GM19025 (cell line): Measurements from ENCODE around the gene DCST1.
"Not testable (repeated sequence)": the region's sequence is repeated elsewhere in the genome, so short reads cannot be mapped to it uniquely, and the experiment has no call there.

Source experiments
- ATAC-seq: cut with Tn5 transposase; IDR thresholded peaks from one replicate; pipeline ENCODE4 v1.9.1; 2021; ENCODE audit warnings: mild to moderate bottlenecking, low read depth, moderate library complexity; ENCODE audit not compliant: unreplicated experiment

Gene DCST1, protein sequence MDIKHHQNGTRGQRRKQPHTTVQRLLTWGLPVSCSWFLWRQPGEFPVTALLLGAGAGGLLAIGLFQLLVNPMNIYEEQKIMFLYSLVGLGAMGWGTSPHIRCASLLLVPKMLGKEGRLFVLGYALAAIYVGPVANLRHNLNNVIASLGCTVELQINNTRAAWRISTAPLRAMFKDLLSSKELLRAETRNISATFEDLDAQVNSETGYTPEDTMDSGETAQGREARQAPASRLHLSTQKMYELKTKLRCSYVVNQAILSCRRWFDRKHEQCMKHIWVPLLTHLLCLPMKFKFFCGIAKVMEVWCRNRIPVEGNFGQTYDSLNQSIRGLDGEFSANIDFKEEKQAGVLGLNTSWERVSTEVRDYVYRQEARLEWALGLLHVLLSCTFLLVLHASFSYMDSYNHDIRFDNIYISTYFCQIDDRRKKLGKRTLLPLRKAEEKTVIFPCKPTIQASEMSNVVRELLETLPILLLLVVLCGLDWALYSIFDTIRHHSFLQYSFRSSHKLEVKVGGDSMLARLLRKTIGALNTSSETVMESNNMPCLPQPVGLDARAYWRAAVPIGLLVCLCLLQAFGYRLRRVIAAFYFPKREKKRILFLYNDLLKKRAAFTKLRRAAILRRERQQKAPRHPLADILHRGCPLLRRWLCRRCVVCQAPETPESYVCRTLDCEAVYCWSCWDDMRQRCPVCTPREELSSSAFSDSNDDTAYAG

DNA sequence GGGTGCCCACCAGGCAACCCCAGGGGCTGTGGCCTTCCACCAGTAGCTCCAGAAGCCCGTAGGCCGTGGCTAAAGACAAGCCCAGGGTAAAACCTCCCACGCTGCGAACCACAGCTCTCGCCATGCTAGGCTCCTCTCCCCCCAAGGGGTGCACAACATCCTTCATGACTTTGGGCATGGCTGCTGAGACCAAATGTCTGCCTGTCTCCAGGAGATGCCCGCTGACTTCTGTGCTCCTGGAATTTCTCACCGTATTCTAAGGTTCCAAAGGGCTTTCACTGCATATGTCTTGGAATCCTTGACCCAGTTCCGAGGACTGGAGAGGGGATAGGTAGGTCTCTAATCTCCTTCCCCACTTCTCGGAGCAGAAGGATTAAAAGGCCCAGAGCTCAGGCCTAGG, at the start of gene DCST1, which contains the start of gene DCST2:
TSS of gene DCST1 (plus strand) at position 301 of the 400 bp plus-strand sequence. CDS start 213 bp downstream, outside the sequence.
TSS of gene DCST2 (minus strand) at position 258 of the 400 bp plus-strand sequence. CDS start at position 178, 80 bp downstream.
- ATAC-seq: no peak

DNA sequence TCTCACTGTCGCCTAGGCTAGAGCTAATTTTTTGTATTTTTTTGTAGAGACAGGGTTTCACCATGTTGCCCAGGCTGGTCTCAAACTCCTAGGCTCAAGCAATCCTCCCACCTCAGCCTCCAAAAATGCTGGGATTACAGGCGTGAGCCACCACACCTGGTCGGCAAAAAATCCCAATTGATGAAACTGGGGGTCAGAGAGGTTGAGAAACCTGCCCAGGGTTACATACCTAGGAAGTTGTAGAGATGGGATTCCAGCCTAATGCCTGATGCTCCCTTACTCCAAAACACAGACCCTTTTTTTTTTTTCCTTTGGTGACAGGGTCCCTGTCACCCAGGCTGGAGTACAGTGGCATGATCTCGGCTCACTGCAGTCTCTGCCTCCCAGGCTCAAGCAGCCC, 46.9 kb upstream of the DCST1 start:
- not testable (repeated sequence) for ATAC-seq

DNA sequence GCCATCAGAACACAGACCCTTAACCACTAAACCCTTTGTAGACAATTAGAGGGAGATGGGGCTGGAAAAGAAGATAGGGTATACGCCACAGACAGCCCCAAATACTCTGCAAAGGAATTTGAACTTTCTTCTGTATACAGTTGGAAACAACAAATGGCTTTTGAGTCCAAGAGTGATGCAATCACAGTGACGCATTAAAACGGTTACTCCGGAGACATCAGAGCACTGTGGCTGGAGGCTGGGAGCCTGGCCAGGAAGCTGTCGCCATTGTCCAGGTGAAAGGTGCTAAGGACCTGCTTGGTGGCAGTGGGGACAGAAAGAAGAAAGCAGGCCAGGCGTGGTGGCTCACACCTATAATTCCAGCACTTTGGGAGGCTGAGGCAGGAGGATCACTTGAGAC, 46.3 kb upstream of the DCST1 start:
- no peak for ATAC-seq

DNA sequence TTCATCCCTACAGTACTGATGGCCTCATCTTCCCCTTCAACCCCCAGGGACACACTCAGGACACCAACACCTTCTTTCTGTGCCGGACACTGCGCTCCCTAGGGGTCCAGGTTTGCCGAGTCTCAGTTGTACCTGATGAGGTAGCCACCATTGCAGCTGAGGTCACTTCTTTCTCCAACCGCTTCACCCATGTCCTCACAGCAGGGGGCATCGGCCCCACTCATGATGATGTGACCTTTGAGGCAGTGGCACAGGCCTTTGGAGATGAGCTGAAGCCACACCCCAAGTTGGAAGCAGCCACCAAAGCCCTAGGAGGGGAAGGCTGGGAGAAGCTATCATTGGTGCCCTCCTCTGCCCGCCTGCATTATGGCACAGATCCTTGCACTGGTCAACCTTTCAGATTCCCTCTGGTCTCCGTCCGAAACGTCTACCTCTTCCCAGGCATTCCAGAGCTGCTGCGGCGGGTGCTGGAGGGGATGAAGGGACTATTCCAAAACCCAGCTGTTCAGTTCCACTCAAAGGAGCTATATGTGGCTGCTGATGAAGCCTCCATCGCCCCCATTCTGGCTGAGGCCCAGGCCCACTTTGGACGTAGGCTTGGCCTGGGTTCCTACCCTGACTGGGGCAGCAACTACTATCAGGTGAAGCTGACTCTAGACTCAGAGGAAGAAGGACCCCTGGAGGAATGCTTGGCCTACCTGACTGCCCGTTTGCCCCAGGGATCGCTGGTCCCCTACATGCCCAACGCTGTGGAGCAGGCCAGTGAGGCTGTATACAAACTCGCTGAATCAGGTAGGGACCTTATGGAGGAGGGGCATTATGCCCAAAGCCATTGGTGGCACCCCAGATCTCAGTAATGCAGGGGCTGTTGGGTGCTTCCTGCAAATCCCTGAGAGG, 45.3 kb upstream of the DCST1 start:
- ATAC-seq: no peak

DNA sequence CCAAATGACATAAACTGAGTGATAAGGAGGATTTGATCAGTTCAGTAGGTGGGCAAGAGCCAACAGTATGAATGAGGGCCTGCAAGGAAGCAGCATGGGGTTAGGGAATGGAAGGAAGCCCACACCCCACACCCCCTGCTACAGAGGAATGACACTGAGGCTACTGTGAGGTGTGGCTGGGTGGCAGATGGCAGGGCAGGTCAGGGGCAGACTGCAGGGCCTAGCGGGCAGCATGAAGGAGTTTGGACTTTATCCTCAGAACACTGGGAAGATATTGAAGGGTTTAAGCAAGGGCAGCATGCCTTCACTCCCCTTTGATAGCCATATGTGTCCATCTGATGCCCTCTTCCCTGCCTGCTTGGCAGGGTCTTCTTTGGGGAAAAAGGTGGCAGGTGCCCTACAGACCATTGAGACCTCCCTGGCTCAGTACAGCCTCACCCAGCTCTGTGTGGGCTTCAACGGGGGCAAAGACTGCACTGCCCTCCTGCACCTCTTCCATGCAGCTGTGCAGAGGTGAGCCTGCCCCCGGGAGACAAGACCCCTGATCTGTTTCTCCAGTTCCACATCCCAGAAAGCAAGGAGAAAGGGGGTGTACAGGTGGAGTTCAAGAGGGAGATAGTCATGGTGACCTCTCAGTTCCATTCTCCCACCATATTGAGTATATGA, 44.3 kb upstream of the DCST1 start:
- ATAC-seq: no peak

DNA sequence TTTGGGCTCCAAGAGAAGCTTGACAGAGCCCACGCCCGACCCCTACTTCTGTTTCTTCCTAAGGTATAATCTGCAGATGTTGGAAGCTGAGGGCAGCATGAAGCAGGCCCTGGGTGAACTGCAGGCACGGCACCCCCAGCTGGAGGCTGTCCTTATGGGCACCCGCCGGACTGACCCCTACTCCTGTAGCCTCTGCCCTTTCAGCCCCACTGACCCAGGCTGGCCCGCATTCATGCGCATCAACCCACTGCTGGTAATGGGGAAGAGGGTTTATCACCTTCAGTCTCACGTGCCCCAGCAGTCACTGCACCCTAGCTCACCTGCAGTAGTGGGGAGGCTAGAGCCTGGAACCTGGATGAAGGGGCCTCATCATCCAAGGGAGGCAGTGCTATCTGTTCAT, 43.3 kb upstream of the DCST1 start:
- ATAC-seq: no peak

DNA sequence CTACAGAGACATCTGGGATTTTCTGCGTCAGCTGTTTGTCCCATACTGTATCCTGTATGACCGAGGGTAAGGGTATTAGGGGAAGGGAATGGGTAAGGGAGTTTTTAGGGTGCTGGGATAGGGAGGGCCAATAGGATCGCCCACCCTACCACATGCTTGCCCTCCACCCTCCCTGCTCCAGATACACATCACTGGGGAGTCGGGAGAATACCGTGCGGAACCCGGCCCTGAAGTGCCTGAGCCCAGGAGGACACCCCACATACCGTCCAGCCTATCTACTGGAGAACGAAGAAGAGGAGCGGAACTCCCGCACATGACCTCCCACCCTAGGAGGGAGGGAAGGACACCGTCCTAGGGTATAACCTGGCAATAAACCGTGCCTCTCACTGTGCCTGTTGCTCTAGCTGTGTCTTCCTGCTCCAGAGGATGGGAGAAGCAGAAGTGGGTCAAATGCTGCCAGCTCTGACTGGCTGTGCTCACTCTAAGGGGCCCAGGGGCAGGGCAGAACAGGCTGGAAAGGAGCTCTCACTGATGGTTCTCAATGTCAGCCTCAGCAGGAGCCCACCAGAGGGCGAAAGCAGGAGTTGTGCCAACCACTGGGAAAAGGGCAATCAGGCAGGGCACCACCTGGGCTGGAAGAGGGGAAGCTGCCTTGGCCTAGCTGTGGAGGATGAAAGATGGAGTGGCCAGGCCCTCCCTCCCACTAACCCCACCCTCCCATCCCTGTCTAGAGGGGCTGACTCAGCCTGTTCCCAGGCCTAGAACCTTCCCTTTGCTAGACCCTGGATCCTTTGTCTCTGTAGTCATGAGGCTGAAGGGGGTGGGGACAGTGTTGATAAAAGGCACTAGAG, 40.7 kb upstream of the DCST1 start:
- no peak for ATAC-seq

DNA sequence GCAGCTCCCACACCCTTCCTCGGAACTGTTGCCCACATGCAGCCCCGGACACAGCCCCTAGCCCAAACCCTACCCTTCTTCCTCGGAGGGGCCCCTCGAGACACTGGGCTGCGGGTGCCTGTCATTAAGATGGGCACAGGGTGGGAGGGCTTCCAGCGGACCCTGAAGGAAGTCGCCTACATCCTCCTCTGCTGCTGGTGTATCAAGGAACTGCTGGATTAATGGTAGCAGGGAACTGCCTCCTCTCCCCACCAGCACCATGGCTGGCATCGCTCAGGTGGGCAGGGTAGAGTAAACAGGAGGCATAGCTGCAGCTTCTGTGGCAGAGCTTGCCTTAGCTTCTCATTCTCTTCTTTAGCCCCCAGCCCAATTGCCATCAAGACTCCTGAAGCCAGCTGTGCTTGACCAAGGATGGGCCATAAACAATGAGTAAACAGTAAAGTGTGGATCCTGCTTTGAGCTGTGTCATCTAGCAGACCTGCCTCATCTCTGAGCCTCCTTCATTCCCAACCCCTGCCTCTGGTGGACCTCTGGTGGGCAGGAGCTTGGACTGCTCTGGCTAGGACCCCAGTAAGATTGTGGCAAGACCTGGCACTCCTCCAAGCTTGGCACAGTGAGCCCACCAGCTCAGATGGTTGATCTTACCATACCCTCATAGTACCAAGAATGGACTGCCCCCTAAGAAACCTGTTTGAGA, 39.9 kb upstream of the DCST1 start, which contains the start of gene LENEP:
TSS of gene LENEP (plus strand) at position 15 of the 697 bp plus-strand sequence. CDS start at position 37, 22 bp downstream.
- ATAC-seq: no peak

DNA sequence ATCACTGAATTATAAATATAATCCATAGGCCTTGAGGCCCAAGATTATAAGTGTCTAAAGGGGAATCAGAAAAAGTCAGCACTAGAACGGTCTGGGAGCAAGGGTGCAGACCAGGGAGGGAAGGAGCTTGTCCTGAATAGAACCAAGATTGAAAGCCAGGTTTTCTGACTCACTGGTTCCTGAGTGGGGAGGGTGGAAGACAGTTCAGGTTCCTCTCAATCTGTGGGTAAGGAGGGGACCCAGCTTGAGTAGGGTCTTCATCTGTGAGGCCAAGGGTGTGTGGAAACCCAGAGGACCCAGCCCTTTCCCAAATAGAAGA, 39.4 kb upstream of the DCST1 start:
- no peak for ATAC-seq

DNA sequence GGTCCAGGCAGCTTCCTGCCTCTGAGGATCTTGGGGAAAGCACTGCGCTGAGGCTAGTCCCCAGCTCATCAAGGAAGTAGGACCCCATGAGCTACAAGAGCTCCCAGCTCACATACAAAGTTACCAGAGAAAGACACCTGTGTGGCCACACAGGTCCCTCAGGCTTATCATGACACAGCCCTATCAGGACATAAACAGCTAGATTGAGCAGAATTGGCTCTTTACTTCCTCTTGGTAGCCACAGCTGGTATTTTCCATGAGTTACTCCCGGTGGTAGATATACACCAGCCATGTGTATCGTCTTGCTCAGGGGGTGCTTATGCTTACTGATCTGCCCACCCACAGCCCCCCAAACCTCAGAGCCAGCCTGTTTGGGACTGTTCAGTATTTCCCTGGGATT, 39.0 kb upstream of the DCST1 start:
- no peak for ATAC-seq

DNA sequence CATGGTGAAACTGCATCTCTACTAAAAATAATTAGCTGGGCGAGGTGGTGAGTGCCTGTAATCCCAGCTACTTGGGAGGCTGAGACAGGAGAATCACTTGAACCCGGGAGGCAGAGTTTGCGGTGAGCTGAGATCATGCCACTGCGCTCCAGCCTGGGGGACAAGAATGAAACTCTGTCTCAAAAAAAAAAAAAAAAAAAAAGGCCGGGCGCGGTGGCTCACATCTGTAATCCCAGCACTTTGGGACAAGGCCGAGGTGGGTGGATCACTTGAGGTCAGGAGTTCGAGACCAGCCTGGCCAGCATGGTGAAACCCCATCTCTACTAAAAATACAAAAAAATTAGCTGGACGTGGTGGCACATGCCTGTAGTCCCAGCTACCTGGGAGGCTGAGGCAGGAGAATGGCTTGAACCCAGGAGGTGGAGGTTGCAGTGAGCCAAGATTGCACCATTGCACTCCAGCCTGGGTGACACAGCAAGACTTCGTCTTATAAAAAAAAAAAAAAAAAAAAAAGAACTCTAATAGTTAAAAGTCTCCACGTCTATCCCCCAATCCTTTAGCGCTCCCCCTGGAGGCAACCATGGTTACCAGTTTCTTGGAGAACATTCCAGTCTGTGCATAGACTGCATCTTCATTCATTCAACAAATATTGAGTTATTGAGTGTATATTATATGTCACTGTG, 38.2 kb upstream of the DCST1 start:
- not testable (repeated sequence) for ATAC-seq

DNA sequence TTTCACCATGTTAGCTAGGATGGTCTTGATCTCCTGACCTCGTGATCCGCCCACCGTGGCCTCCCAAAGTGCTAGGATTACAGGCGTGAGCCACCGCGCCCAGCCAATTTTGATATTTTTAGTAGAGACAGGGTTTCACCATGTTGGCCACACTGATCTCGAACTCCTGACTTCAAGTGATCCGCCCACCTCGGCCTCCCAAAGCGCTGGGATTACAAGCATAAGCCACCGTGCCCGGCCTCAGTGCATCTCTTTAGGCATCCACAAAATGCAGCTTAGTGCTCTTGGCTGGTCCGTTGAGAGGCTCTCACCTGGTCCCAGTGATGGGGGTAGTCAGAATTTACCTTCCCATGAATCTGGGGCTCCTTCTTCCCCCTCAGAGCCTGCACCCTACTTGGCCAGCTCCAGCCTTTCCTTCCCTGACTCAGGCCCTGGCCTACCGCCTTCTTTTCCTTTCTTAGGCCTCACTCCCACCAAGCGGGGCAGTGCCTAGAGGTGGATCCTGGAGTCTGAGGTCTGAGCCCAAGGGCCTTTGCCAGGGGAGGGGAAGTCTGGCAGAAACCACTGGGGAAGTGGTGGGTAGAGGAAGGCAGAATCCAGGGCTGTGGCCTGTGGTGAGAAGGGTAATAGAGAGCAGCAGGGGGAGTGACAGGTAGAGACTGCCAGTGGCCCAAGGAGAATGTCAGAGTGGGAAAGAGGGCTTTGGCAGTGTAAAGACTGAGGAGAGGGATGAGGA, 36.5 kb upstream of the DCST1 start:
- ATAC-seq: no peak

DNA sequence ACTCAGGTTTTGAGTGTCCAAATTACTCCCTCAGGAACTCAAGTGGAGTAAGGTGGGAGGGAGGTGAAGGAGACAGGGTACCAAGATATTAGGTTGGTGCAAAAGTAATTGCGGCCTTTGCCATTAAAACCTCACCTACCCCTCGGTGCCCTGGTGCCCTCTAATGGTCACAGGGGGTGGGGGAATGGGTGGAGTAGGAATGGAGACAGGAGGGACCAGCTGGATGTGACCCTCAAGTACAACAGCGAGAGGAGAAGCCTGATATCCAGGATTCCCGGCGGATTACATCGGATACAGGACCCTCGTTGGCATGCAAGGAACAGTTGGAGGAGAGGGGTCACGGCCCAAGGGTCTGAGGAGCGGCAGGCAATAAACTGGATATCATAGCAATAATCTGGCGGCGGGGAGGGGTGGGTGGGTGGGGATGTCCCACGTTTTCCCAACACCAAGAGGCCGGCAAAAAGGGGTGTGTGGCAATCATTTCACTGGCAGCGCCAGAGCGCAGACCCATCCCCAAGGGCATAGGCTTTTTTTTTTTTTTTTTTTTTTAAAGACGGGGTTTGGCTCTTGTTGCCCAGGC, 35.3 kb upstream of the DCST1 start:
- ATAC-seq: no peak

DNA sequence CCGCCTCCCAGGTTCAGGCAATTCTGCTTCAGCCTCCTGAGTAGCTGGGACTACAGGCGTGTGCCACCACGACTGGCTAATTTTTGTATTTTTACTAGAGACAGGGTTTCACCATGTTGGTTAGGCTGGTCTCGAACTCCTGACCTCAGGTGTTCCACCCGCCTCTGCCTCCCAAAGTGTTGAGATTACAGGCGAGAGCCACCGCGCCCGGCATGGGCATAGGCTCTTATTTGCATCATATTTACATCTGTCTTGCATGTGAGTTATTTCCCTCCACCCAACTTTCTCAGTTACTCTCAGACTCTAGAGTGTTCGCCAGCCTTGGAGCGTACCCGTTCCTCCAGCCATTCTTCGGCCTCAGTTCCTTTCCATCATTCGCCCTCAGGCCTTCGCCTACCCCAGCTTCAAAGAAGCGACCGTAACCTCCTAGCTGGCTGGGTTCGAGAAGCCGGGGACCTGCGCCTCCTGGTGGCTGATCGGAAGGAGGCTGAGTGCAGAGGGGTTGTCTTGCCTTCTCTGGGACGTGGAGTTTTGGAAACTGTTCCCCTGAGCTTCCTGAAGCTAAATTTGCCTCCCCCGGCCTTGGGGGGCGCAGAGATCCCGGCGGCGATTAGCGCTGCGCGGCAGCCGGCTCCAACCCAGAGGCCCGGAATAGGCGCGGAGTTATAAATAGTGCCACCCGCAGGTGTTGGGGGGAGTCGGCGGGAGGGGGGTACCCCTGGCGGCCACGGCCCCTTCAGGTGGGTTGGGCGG, 34.6 kb upstream of the DCST1 start:
- no peak for ATAC-seq

DNA sequence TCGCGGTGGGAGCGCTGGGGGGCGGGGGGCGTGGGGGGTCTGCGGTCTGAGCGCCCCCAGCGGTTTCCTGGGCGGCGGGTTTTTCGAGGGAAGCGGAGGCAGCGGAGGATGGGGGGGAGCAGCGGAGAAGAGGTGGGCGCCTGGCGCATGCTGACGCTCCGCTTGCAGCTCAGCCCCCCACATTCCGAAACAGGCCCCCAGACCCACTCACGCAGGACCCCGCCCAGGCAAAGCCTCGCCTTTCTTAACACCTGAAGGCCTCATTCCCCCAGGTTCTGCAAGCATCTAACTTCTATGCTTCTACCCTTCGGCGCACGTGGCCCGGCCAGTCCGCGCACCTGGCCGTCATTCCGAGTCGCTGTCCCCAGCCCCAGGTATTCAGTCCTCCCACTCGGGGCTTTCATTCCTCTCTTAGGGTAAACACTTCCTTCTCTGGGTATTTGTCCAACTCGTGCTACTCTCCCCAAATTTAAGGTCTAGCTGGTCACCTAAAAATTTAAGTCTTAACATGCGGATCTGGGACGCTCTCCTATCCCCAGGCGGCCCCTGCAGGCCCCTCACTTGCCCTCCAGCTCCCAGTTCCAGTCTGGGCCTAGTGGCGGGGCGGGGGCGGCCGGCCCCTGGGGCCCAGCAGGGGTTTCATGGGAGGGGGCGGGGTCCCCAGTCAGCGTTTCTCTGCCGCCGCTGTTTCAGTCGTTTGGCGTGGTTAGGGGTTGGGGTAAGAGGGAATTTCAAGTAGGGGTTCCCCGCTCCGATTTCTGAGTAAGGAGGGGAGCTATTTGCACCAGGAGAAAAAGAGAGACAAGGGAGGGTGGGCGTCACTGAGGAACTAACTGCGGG, 33.8 kb upstream of the DCST1 start:
- no peak for ATAC-seq

DNA sequence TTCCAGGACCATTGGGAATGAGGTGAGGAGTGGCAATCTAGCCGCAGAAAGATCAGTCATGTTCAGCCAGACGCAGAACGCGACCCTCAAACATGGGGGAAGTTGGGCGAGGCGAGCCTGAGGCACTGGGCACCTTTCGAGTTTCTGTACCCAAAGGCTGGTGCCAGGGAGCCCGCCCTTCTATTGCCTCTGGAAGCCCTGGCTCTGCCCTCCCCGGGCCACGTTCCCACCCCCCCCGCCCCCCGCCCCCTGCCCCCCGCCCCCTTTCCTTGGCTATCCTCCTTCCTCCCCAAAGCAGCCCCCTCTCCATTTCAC, 33.3 kb upstream of the DCST1 start:
- no peak for ATAC-seq
